ENCODE data around the gene NOP14.

The NOP14 gene

GRCh38 chr4:2933566-2934076 lies 29.6 kb downstream of the NOP14 start:
- peak overlapping the region; percentile 75 for H3K4me3 ChIP-seq (replicated peaks; ENCODE audit: insufficient read depth, low read length)
- H3K27ac ChIP-seq (replicated peaks) = peak overlapping the region; percentile 99

GRCh38 chr4:2932951-2933565 lies 30.1 kb downstream of the NOP14 start:
- TF ChIP-seq GABPA (IDR thresholded peaks at IDR 0.05; ENCODE audit: low read depth) = no peak
- TF ChIP-seq CTCF (IDR thresholded peaks at IDR 0.05; ENCODE audit: insufficient read depth, low read length) = no peak
- no peak for TF ChIP-seq REST (IDR thresholded peaks at IDR 0.05; ENCODE audit: insufficient replicate concordance, low read depth)
- Histone ChIP-seq H3K27me3 (ENCODE audit: insufficient read depth, poor library complexity, severe bottlenecking) (no peaks in the 10 kb centered on the region), H3K4me3 (replicated peaks; ENCODE audit: insufficient read depth, low read length) (peak overlapping the region; percentile 75), H3K27ac (replicated peaks) (peak overlapping the region; percentile 99)
- peak; percentile 57 to 72 for DNase-seq (ENCODE audit: low read depth in 1 of 2, low spot score in 1 of 2)

More at GRCh38 chr4:2933566-2934076, 29.6 kb downstream of the NOP14 start:
- no peaks in the 10 kb centered on the region for H3K27me3 ChIP-seq (ENCODE audit: insufficient read depth, poor library complexity, severe bottlenecking)
- TF ChIP-seq REST (IDR thresholded peaks at IDR 0.05; ENCODE audit: insufficient replicate concordance, low read depth) = no peak
- no peak for TF ChIP-seq SPI1 (IDR thresholded peaks at IDR 0.05; ENCODE audit: borderline replicate concordance, low read depth)
- no peak for TF ChIP-seq POLR2AphosphoS5 (IDR thresholded peaks at IDR 0.05; ENCODE audit: low read depth)
- no peak for DNase-seq (ENCODE audit: low read depth in 1 of 2, low spot score in 1 of 2)

- TF ChIP-seq POLR2AphosphoS5 (IDR thresholded peaks at IDR 0.05; ENCODE audit: low read depth) (no peak; the same call in 1 of the 2 replicates), REST (IDR thresholded peaks at IDR 0.05; ENCODE audit: insufficient replicate concordance, low read depth) (no peak), SPI1 (IDR thresholded peaks at IDR 0.05; ENCODE audit: borderline replicate concordance, low read depth) (no peak), GABPA (IDR thresholded peaks at IDR 0.05; ENCODE audit: low read depth) (no peak), CTCF (IDR thresholded peaks at IDR 0.05; ENCODE audit: insufficient read depth, low read length) (no peak)
- Histone ChIP-seq H3K4me3 (replicated peaks; ENCODE audit: insufficient read depth, low read length) (peak overlapping the region; percentile 75), H3K27ac (replicated peaks) (peak overlapping the region; percentile 99), H3K27me3 (ENCODE audit: insufficient read depth, poor library complexity, severe bottlenecking) (no peaks in the 10 kb centered on the region)
- DNase-seq (ENCODE audit: low read depth in 1 of 2, low spot score in 1 of 2) = peak; percentile 57 to 62
These were observed 30.8 kb downstream of the NOP14 start for GRCh38 chr4:2932321-2932950.
